ENCODE measurements around the gene RNF123. TPM values are rescaled to one million over a fixed set of nuclear protein-coding genes. Genes with fewer than 3 reads are reported as not detected.

RNF123 gene
- 37.4 TPM for total RNA-seq

- peak; percentile 92 to 95 (median 93) for DNase-seq (ENCODE audit: low read depth in 2 of 3, low spot score in 2 of 3)
These were observed at the start of gene RNF123, which contains the start of gene MST1 for GRCh38 chr3:49689046-49689907. Gene RNF123, plus strand, starts transcription at chr3:49689557. Its CDS starts 1,609 bp downstream, at chr3:49691166. Gene MST1, minus strand, starts transcription at chr3:49689474. Its CDS starts 783 bp downstream, at chr3:49688691.

GRCh38 chr3:49641292-49641691 is 48.1 kb upstream of the RNF123 start:
- no peak for DNase-seq (ENCODE audit: low read depth in 2 of 3, low spot score in 2 of 3)

GRCh38 chr3:49641921-49642707 is 47.2 kb upstream of the RNF123 start:
- DNase-seq (ENCODE audit: low read depth in 2 of 3, low spot score in 2 of 3): no peak

- no peak for DNase-seq (ENCODE audit: low read depth in 2 of 3, low spot score in 2 of 3)
These were observed 46.6 kb upstream of the RNF123 start for GRCh38 chr3:49642708-49643145.

- no peak for DNase-seq (ENCODE audit: low read depth in 2 of 3, low spot score in 2 of 3)
These were observed 44.7 kb upstream of the RNF123 start for GRCh38 chr3:49644684-49645083.

GRCh38 chr3:49646236-49646635 is 43.1 kb upstream of the RNF123 start:
- DNase-seq (ENCODE audit: low read depth in 2 of 3, low spot score in 2 of 3): no peak

GRCh38 chr3:49647741-49648140 is 41.6 kb upstream of the RNF123 start:
- DNase-seq (ENCODE audit: low read depth in 2 of 3, low spot score in 2 of 3): no peak

GRCh38 chr3:49648354-49649019 is 40.9 kb upstream of the RNF123 start:
- DNase-seq (ENCODE audit: low read depth in 2 of 3, low spot score in 2 of 3): no peak

GRCh38 chr3:49649576-49649975 is 39.8 kb upstream of the RNF123 start:
- no peak for DNase-seq (ENCODE audit: low read depth in 2 of 3, low spot score in 2 of 3)

- no peak for DNase-seq (ENCODE audit: low read depth in 2 of 3, low spot score in 2 of 3)
These were observed 39.2 kb upstream of the RNF123 start for GRCh38 chr3:49650177-49650576.

GRCh38 chr3:49650637-49651036 is 38.7 kb upstream of the RNF123 start:
- no peak for DNase-seq (ENCODE audit: low read depth in 2 of 3, low spot score in 2 of 3)

- no peak for DNase-seq (ENCODE audit: low read depth in 2 of 3, low spot score in 2 of 3)
These were observed 37.0 kb upstream of the RNF123 start for GRCh38 chr3:49652218-49652902.

GRCh38 chr3:49652903-49653415 is 36.4 kb upstream of the RNF123 start:
- no peak for DNase-seq (ENCODE audit: low read depth in 2 of 3, low spot score in 2 of 3)

- no peak for DNase-seq (ENCODE audit: low read depth in 2 of 3, low spot score in 2 of 3)
These were observed 35.7 kb upstream of the RNF123 start for GRCh38 chr3:49653621-49654020.

GRCh38 chr3:49654176-49654825 is 35.1 kb upstream of the RNF123 start:
- no peak for DNase-seq (ENCODE audit: low read depth in 2 of 3, low spot score in 2 of 3)

- peak in 1 of 3 donors; percentile 32 for DNase-seq (ENCODE audit: low read depth in 2 of 3, low spot score in 2 of 3)
These were observed 34.3 kb upstream of the RNF123 start for GRCh38 chr3:49654955-49655556.

- no peak for DNase-seq (ENCODE audit: low read depth in 2 of 3, low spot score in 2 of 3)
These were observed 33.5 kb upstream of the RNF123 start for GRCh38 chr3:49655731-49656285.

GRCh38 chr3:49656541-49657112 is 32.7 kb upstream of the RNF123 start:
- no peak for DNase-seq (ENCODE audit: low read depth in 2 of 3, low spot score in 2 of 3)

All from hematopoietic multipotent progenitor cell (in vitro differentiated cells).